Body of pancreas (tissue), 4 donors: ENCODE measurements around the gene ASIC2.

Experiments
- CTCF ChIP-seq, 7 experiments: fragments of 450-650 bp in 4 of 7; fragments of 200-600 bp in 3 of 7; sonication (generic) in 3 of 7; IDR thresholded peaks; one replicate each; pipeline ENCODE4 v1.5.1; 2016 to 2019; ENCODE audit warnings: antibody characterized with exemption in 7 of 7
- POLR2A ChIP-seq, 3 donors: fragments of 450-650 bp; IDR thresholded peaks; one replicate each; pipeline ENCODE4 v1.6.1; 2016; ENCODE audit warnings: antibody characterized with exemption in 3 of 3, mild to moderate bottlenecking in 2 of 3

- TF ChIP-seq CTCF (IDR thresholded peaks at IDR 0.05) (no peak), POLR2A (IDR thresholded peaks at IDR 0.05) (no peak)
Measured at GRCh38 chr17:33019161-33019890, 273.8 kb downstream of the ASIC2 start.
